RWPE1 (cell line): ENCODE results near the gene IGFN1.

Source experiments
- CTCF ChIA-PET: fragments of 350-600 bp; sonication (Branson Sonifier 250); formaldehyde crosslinking; extraction: SDS; loops from one replicate; lab custom pipeline; 2021; lab: Yijun Ruan, JAX
- POLR2A ChIA-PET: fragments of 400-600 bp; formaldehyde crosslinking; extraction: SDS; loops from one replicate; lab custom pipeline; 2020; ENCODE audit warnings: antibody characterized with exemption; ENCODE audit not compliant: low non-redundant PET; lab: Yijun Ruan, JAX
- DNase-seq: peaks from one replicate; pipeline ENCODE4 v3.0.0; 2012; ENCODE audit warnings: low spot score
- H3K27ac ChIP-seq: fragments of 450-650 bp; 2 replicates; pipeline ENCODE4 v1.5.1; 2017
- TF ChIP-seq, protein P1 (sequence below): fragments of 450-650 bp; conservative IDR thresholded peaks from 2 replicates; pipeline ENCODE4 v1.5.1; 2017; ENCODE audit warnings: low read depth, mild to moderate bottlenecking

The IGFN1 gene

DNA sequence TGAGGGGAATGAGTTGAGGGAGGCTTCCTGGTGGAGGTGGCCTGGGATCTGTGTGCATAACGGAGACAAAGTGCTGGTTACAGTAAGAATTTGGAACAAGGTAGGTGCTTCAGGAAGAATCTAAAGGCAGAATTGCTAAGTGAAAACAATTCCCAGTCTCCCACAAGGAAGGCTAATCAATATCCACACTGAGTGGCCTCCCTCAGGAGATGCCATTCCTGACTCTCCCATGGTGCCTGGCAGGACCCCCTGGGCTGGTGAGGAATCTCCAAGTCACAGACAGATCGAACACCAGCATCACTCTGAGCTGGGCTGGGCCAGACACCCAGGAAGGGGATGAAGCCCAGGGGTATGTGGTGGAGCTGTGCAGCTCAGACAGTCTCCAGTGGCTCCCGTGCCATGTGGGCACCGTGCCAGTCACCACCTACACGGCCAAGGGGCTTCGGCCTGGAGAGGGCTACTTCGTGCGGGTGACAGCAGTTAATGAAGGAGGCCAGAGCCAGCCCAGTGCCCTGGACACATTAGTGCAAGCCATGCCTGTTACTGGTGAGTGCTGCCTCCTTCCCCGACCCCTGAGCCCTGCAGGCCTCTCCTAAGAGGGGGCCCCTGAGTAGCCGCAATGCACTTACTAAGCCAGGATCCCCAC, 30.7 kb downstream of the IGFN1 start:
- ChIA-PET POLR2A (no interaction called here), CTCF (interaction anchor here (0.5 to 4.6 kb wide), 8 partner anchors 18 to 164 kb away, joined by 3 to 30 read pairs (median 4); no protein-coding TSS in a partner anchor)
- TF ChIP-seq, protein P1, sequence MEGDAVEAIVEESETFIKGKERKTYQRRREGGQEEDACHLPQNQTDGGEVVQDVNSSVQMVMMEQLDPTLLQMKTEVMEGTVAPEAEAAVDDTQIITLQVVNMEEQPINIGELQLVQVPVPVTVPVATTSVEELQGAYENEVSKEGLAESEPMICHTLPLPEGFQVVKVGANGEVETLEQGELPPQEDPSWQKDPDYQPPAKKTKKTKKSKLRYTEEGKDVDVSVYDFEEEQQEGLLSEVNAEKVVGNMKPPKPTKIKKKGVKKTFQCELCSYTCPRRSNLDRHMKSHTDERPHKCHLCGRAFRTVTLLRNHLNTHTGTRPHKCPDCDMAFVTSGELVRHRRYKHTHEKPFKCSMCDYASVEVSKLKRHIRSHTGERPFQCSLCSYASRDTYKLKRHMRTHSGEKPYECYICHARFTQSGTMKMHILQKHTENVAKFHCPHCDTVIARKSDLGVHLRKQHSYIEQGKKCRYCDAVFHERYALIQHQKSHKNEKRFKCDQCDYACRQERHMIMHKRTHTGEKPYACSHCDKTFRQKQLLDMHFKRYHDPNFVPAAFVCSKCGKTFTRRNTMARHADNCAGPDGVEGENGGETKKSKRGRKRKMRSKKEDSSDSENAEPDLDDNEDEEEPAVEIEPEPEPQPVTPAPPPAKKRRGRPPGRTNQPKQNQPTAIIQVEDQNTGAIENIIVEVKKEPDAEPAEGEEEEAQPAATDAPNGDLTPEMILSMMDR, result no peak
- no peak for DNase-seq
- H3K27ac ChIP-seq, result no peak overlapping the region

DNA sequence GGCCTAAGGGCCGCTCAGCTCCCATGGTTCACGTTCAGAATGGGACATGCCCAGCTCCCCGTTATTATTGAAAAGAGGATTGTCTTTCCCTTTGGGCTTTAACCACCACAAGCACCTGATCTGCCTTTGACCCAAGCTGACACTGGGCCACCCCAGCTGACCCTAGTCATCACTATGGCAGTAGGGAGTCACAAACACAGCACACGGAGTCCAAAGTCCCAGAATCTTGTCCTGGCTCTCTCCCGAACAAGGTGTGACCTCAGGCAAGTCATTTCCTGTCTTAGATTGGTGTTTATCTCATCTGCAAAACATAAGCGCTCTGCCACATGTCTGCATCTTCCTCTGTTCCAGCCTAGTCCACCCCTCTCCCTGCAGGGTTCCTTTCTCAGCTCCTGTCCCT, 31.5 kb downstream of the IGFN1 start:
- no peak overlapping the region for H3K27ac ChIP-seq
- TF ChIP-seq, protein P1, result no peak
- POLR2A ChIA-PET, result interaction anchor here (0.6 kb wide), 1 partner anchor 70 kb away, joined by 4 read pairs; no protein-coding TSS in a partner anchor
- CTCF ChIA-PET, result interaction anchor here (0.5 to 4.6 kb wide), 11 partner anchors 19 to 250 kb away, joined by 3 to 30 read pairs (median 4); no protein-coding TSS in a partner anchor
- DNase-seq, result no peak

DNA sequence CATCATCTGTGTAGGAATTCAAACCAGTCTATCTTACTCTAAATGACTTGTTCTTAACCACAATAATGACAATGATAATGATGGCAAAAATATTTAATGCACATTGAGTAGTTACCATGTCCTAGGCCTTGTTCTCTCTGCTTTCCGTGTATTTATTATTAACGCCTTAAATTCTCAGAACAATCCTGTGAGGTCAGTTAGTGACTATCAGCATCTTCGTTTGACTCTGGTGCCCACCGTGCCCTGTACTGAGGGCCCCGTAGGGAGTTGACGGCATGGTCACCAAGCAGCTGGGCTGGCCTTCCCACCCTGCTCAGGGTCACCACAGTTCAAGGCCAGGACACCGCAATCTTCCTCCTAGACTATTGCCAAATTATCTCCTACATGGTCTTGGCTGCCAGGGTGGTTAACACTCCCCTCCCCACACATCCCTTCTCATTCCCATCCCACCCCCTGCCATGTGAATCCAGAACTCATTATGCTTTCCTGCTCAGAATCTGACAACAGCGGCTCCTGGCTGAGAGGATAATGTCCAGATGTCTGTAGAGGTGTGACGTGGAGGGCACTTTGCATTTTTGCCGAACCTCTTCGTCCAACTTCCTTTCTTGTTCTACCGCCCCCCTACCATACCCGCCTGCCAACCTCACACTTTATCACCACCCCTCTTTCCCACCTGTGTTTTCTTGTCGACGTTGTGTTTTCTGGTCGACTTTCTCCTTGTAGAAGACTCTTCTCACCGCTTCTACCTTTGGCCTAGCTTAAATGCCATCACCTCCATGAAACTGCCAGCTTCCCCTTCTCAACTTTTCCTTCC, 33.4 kb downstream of the IGFN1 start:
- CTCF ChIA-PET, result interaction anchor here (0.6 to 4.6 kb wide), 9 partner anchors 7 to 255 kb away, joined by 3 to 30 read pairs (median 4); no protein-coding TSS in a partner anchor
- POLR2A ChIA-PET, result no interaction called here
- TF ChIP-seq, protein P1, result no peak
- DNase-seq, result no peak
- H3K27ac ChIP-seq, result no peak overlapping the region

DNA sequence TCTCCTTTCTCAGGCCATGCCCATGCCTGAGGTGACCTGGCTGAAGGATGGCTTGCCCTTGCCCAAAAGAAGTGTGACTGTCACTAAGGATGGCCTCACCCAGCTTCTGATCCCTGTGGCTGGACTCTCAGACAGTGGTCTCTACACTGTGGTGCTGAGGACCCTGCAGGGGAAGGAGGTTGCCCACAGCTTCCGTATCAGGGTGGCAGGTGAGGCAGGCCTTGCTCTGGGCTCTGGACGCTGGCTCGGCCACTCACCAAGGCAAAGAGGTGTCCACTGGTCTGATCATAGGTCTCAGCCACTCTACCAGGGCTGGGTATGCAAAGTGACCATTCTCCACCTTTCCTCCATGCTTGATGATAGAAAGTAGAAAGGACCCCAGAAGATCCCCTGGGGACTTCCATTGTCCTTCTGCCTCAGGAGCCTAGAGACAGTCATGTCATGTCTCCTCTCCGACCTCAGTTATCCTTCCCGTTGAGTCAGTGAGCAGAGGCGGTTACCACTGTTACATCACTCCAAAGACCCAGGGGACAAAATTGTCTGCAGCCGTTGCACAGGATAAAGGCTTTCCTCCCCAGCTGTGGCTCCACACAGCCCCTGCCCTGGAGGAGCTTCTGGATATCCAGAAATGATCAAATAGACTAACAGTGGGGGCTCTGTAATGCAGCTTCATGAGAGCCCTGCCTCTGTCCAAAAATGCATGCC, 34.2 kb downstream of the IGFN1 start:
- POLR2A ChIA-PET, result no interaction called here
- H3K27ac ChIP-seq, result no peak overlapping the region
- CTCF ChIA-PET, result interaction anchor here (0.6 kb wide), 1 partner anchor 665 kb away, joined by 3 read pairs; no protein-coding TSS in a partner anchor
- DNase-seq, result no peak
- TF ChIP-seq, protein P1, result no peak

DNA sequence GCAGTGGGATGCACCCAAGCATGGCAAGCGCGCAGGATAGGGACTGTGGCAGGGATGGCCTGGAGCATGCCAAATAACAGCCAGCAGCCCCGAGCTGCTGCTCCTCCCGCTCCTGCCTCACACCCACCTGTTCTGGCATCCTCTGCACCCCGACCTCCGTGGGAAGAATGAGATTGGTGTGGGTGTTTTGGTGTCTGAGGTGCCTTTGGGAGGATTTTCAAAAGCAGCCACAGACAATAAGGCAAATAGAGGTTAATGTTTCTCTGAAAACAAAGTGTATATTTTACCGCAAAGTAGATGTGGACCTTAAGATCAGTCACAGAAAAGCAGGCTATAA, 35.5 kb downstream of the IGFN1 start:
- TF ChIP-seq, protein P1, result no peak
- ChIA-PET CTCF (interaction anchor here (0.6 to 1.1 kb wide), 3 partner anchors 28 to 178 kb away, joined by 3 to 4 read pairs (median 4); no protein-coding TSS in a partner anchor), POLR2A (no interaction called here)
- H3K27ac ChIP-seq, result no peak overlapping the region
- DNase-seq, result no peak
